ENCODE data around the gene NPAS3. TPM values are rescaled to one million over a fixed set of nuclear protein-coding genes. Genes with fewer than 3 reads are reported as not detected.

The NPAS3 gene
- polyA plus RNA-seq, 4 donors: 8.2 to 8.6 (median 8.5) TPM

DNA sequence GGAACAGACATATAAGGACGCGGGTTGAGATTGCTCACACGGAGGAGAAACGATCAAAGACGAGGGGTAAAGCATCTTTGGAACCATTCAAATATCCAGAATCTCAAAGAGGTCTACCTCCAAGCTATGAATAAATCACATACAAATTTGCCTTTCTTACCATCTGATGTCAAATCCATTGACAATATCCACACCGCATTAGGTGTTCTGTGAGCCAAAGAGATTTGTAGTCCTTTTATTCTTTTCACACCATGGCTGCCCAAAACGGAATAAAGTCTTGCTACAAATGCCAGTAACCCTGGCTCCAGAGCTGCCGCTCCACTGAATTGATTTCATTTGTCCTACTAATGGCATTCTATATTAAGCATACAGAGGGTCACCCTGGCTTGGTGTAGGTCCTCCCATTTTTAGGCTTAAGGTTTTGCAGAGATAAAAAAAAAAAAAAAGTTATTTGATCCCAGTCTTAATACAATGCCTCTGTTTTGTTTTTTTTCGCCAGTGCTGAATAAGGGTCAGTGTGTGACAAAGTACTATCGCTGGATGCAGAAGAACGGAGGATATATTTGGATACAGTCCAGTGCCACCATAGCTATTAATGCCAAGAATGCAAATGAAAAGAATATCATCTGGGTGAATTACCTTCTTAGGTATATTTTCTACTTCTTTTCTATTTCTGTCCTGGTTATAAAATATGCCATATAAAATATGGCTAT lies 854.9 kb downstream of the NPAS3 start:
- no peak for DNase-seq (ENCODE audit: low read depth in 4 of 4, low spot score in 2 of 4)

DNA sequence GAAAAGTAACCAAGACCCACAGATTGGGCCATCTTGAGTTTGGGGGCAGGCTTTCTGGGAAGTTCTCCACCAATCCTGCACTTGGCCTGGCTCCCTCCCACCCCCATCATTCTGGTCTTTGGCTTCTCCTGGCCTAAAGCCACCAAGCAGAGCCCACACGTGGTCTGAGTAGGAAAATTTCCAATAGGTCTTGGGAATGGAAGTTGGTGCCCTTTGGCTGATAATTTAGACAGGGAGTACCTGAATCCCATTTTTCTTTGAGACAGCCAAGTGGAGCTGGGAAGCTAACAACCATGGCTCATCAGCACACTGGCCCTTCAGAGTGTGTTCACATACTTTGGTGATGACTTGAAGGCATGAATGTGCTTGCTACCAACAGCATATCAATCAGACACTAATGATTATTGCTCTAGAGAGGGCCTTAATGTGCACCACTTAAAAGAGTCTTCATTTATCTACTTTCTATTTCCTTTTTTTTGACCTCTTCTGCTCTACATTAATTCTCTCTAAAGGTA lies 856.2 kb downstream of the NPAS3 start:
- DNase-seq (ENCODE audit: low read depth in 4 of 4, low spot score in 2 of 4): no peak

DNA sequence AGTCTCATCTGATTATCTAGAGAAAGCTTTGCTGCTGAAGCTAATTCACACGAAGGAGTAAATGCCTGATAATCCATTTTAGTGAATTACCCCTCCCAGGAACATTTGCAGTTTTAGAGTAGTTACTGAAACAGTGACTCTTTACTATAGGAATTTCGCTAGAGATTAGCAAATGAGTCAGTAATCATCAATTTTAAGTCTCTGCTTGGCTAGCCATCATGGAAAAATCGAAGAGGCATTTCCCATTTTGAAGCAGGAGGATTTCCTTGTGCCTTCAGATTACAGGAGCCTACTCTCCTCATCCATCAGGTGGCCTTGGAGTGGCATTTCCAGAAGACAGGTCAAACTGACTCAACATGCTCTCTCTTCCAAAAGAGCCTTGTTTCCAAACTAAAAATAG lies 857.7 kb downstream of the NPAS3 start:
- no peak for DNase-seq (ENCODE audit: low read depth in 4 of 4, low spot score in 2 of 4)

DNA sequence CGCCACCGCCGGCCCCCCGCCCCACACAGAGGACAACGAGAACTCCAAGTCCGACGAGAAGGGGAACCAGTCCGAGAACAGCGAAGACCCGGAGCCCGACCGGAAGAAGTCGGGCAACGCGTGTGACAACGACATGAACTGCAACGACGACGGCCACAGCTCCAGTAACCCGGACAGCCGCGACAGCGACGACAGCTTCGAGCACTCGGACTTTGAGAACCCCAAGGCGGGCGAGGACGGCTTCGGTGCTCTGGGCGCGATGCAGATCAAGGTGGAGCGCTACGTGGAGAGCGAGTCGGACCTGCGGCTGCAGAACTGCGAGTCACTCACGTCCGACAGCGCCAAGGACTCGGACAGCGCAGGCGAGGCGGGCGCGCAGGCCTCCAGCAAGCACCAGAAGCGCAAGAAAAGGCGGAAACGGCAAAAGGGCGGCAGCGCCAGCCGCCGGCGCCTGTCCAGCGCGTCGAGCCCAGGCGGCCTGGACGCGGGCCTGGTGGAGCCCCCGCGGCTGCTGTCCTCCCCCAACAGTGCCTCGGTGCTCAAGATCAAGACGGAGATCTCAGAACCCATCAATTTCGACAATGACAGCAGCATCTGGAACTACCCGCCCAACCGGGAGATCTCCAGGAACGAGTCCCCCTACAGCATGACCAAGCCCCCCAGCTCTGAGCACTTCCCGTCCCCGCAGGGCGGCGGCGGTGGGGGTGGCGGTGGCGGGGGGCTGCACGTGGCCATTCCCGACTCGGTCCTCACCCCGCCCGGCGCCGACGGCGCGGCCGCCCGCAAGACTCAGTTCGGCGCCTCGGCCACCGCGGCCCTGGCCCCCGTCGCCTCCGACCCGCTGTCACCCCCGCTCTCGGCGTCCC lies 861.3 kb downstream of the NPAS3 start:
- no peak for DNase-seq (ENCODE audit: low read depth in 4 of 4, low spot score in 2 of 4)

DNA sequence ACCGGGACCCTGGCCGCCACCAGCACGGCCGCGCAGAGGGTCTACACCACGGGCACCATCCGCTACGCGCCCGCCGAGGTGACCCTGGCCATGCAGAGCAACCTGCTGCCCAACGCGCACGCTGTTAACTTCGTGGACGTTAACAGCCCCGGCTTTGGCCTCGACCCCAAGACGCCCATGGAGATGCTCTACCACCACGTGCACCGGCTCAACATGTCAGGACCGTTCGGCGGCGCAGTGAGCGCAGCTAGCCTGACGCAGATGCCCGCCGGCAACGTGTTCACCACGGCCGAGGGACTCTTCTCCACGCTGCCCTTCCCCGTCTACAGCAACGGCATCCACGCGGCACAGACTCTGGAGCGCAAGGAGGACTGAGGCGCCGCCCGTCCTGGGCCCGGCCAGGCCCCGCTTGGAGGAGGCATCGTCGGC lies 862.1 kb downstream of the NPAS3 start:
- no peak for DNase-seq (ENCODE audit: low read depth in 4 of 4, low spot score in 2 of 4)

GRCh38 chr14:33802737-33803136 lies 864.1 kb downstream of the NPAS3 start:
- DNase-seq (ENCODE audit: low read depth in 4 of 4, low spot score in 2 of 4): no peak

GRCh38 chr14:33805593-33805992 lies 866.9 kb downstream of the NPAS3 start:
- no peak for DNase-seq (ENCODE audit: low read depth in 4 of 4, low spot score in 2 of 4)

GRCh38 chr14:33806905-33807304 lies 868.2 kb downstream of the NPAS3 start:
- DNase-seq (ENCODE audit: low read depth in 4 of 4, low spot score in 2 of 4): no peak

DNA sequence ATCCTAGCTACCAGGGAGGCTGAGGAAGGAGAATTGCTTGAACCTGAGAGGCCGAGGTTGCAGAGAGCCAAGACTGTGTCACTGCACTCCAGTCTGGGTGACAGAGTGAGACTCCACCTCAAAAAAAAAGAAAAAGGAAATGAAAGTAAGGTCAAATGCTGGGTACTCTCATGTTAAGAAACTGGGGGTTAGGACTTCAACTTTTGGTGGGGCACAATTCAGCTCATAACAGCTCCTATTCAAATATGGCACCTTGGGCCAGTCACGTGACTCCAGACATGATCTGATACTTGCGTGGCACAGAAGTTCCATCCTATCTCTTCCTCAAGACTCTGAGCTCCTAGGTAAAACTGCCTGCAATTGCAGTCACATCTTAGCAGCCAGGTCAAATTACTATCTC lies 869.5 kb downstream of the NPAS3 start:
- no peak for DNase-seq (ENCODE audit: low read depth in 4 of 4, low spot score in 2 of 4)

GRCh38 chr14:33809396-33809981 lies 870.8 kb downstream of the NPAS3 start:
- no peak for DNase-seq (ENCODE audit: low read depth in 4 of 4, low spot score in 2 of 4)

DNA sequence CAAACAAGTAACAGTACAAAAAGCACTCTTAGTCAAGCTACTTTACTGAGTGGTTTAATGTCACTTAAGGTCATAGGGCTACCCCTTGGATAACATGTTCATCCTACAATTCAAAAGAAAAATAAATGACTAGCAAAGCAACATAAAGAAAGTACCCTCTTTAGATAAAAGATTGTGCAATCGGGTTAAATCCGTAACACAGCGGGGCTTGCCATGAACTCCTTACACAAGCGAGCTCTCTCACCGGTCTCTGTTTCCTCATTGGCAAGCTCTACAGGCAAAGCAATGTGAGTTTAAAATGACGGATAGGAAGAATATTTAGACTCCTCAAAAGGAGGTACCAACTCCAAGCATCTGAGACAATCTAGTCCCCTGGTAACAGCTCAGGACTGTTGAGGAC lies 871.6 kb downstream of the NPAS3 start:
- DNase-seq (ENCODE audit: low read depth in 4 of 4, low spot score in 2 of 4): no peak

- no peak for DNase-seq (ENCODE audit: low read depth in 4 of 4, low spot score in 2 of 4)
These were observed 873.0 kb downstream of the NPAS3 start for GRCh38 chr14:33811721-33812120.

DNA sequence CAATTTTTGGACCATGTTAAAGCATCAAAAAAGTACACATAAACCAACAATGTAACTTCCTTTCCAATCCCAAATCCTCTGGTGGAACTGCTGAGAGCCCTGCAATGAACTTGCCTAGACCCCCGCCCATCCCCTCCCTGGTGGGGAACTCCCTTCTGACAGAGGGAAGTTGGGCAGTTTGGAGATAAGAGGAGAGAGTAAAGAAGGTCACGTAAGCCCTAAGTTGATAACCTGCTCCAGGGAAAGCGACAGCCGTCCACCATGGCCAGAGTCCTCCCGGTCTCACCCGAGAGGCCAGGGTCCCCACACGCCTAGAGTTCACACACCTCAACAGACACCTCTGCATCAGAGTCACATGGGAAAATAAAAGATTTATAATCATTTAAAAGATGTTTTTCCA lies 873.5 kb downstream of the NPAS3 start:
- DNase-seq (ENCODE audit: low read depth in 4 of 4, low spot score in 2 of 4): no peak

- DNase-seq (ENCODE audit: low read depth in 4 of 4, low spot score in 2 of 4): no peak
These were observed 873.9 kb downstream of the NPAS3 start for GRCh38 chr14:33812601-33813000.

DNA sequence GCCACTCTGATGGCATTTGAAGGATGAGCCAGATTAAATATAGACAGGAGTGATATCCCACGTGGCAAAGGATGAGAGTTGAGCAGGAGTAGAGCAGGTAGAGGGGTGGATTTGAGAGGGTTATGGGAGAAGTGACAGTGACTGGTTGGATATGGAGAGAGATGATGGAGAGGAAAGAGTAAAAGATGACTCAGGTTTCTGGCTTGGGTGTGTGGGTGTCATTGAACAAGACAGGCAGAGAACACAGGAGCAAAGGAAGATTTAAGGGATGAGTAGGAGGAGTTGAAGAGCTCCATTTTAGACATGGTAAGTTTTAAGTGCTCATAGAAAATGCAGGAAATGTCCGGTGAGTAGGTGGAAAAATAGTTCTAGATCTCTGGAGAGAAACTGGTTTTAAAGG lies 875.3 kb downstream of the NPAS3 start:
- no peak for DNase-seq (ENCODE audit: low read depth in 4 of 4, low spot score in 2 of 4)

DNA sequence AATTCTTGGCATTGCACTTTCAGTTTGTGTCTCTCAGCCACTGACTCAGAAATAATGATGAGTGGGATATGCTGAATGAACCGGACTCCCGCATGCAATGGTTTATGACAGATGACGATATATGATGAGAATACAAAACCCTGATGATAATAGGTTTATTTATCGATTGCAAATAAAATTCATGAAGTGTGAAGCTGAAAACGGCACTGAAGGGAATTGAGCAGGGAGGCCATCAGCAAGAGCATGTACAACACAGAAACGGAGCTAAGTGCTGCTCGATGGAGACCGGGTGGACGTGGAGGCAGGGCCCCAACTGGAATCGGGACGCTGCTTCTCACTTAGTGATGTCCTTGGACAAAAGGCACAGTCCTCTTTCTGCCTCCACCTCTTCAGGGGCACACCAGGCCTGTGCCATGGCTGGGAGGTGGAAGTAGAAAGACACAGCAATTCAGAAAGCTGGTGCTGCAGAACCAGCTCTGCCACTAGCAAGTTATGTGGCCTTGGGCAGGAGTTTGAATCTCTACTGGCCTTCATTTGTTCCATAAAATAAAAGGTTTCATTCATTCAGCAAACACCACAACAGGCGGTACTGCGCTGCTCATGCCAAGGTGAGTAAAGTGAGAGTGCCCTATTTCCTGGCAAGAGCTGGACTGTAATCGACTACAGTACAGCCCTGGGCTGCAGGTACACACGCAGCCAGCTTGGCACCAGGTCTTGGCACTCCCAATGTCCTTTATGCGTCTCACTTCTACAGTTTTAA lies 895.2 kb downstream of the NPAS3 start:
- DNase-seq (ENCODE audit: low read depth in 4 of 4, low spot score in 2 of 4): no peak

DNA sequence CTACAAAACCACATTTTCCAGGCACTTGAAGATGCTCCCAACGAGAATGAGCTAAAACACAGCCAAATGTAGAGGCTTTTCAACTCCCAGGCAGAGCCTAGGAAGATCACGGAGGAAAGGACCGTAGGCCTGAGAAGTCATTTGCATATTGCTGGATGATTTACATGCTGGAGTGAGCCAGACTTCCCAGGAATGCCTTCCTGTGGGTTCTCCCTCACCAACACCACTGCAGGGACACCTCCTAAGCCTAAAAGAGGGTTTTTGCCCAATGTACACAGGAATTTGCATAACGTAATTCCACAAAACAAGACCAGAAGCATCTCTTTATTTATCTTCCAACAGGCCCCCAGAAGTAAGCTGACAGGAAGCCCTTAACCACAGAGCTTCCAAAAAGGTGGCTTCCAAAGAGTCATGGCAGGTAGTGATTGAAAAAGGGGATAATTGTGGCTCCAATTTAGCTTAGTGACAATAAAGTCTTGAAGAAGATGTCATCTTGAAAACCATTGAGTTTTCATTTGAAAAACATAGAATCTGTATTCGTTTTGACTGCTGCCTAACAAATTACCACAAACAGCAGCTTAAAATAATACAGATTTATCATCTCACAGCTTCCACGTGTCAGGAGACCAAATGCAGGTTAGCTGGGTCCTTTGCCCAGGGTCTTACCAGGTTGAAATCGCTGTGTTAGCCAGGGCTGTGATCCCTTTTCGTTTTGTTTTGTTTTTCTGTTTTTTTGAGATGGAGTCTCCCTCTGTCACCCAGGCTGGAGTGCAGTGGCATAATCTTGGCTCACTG lies 896.0 kb downstream of the NPAS3 start:
- DNase-seq (ENCODE audit: low read depth in 4 of 4, low spot score in 2 of 4): no peak

GRCh38 chr14:33835261-33835655 lies 896.6 kb downstream of the NPAS3 start:
- no peak for DNase-seq (ENCODE audit: low read depth in 4 of 4, low spot score in 2 of 4)

- DNase-seq (ENCODE audit: low read depth in 4 of 4, low spot score in 2 of 4): no peak
These were observed 897.0 kb downstream of the NPAS3 start for GRCh38 chr14:33835677-33836076.

All from left renal cortex interstitium (tissue), 4 donors.